Panc1 (cell line): ENCODE data around the gene SLC6A19. TPM values are rescaled to one million over a fixed set of nuclear protein-coding genes. Genes with fewer than 3 reads are reported as not detected.

Experiments
- ATAC-seq: fragments of 200-7000 bp; cut with Tn5 transposase; 2 replicates; pipeline ENCODE4 v1.9.1; 2020; ENCODE audit warnings: mild to moderate bottlenecking, moderate library complexity
- BruUV-seq: library from RNA; stranded (reverse); fragments of 400-500 nt; replicated peaks from 2 replicates; lab custom pipeline; 2021; lab: Mats Ljungman, UMichigan
- CTCF ChIA-PET: fragments of 300-600 bp; sonication (Branson Sonifier 250); formaldehyde crosslinking; loops from one replicate; lab custom pipeline; 2022; ENCODE audit warnings: antibody characterized with exemption; lab: Charles Lee
- POLR2A ChIA-PET: fragments of 300-600 bp; sonication (Branson Sonifier 250); formaldehyde crosslinking; loops from one replicate; lab custom pipeline; 2022; ENCODE audit warnings: antibody characterized with exemption; lab: Charles Lee
- DNase-seq: peaks from one replicate; pipeline ENCODE4 v3.0.0-alpha.2; 2010; ENCODE audit warnings: low read depth, low spot score
- H3K27ac ChIP-seq: 2 replicates; pipeline ENCODE4 v1.5.1; 2011; ENCODE audit warnings: mild to moderate bottlenecking, low read length, inconsistent platforms
- H3K27me3 ChIP-seq: fragments of 200-500 bp; sonication (Bioruptor generic); 2 replicates; pipeline ENCODE4 v1.6.0; 2014; ENCODE audit warnings: low read length, inconsistent platforms; ENCODE audit not compliant: control insufficient read depth, insufficient read depth
- H3K36me3 ChIP-seq: fragments of 200-500 bp; sonication (Bioruptor generic); 2 replicates; pipeline ENCODE4 v1.5.1; 2014; ENCODE audit warnings: inconsistent platforms, mild to moderate bottlenecking, low read length, moderate library complexity; ENCODE audit not compliant: control insufficient read depth, insufficient read depth
- H3K4me1 ChIP-seq: 2 replicates; pipeline ENCODE4 v1.5.1; 2011; ENCODE audit warnings: inconsistent platforms, mild to moderate bottlenecking, low read length, moderate library complexity; ENCODE audit not compliant: control insufficient read depth, insufficient read depth
- H3K4me3 ChIP-seq, 2 experiments: 2 replicates each; pipeline ENCODE4 v1.5.1; 2011 to 2012; ENCODE audit warnings: low read depth in 2 of 2, low read length in 2 of 2, mild to moderate bottlenecking in 2 of 2, inconsistent platforms in 1 of 2, moderate library complexity in 1 of 2
- H3K9me3 ChIP-seq: fragments of 200-500 bp; sonication (Bioruptor generic); 2 replicates; pipeline ENCODE4 v1.5.1; 2014; ENCODE audit warnings: low read depth, mild to moderate bottlenecking, inconsistent platforms, low read length, moderate library complexity; ENCODE audit not compliant: control insufficient read depth, insufficient read depth
- POLR2AphosphoS5 ChIP-seq: IDR thresholded peaks from 2 replicates; pipeline ENCODE4 v1.6.1; 2012; ENCODE audit warnings: mild to moderate bottlenecking, low read depth, low read length, moderate library complexity
- SIN3A ChIP-seq: IDR thresholded peaks from 2 replicates; pipeline ENCODE4 v1.6.1; 2012; ENCODE audit warnings: low read depth, mild to moderate bottlenecking, low read length, moderate library complexity, borderline replicate concordance; ENCODE audit not compliant: insufficient read depth
- TCF7L2 ChIP-seq: IDR thresholded peaks from 2 replicates; pipeline ENCODE4 v1.6.1; 2011; ENCODE audit warnings: mild to moderate bottlenecking, low read depth, low read length, inconsistent platforms
- in situ Hi-C: cut with HindIII; loops from 2 replicates; pipeline ENCODE4 v1.10.0; 2016; ENCODE audit warnings: low sequenced_read_pairs, low pct_unique_long_range_greater_than_20kb
- intact Hi-C: fragments of 100-400 bp; cut with micrococcal nuclease; formaldehyde crosslinking; loops from one replicate; pipeline ENCODE4 v1.10.0; 2022; ENCODE audit not compliant: unreplicated experiment
- total RNA-seq: library from RNA; stranded (reverse); gene quantifications from one replicate; pipeline ENCODE4 v1.2.1, GENCODE V29; 2021; ENCODE audit not compliant: unreplicated experiment
- TF ChIP-seq, protein P1 (sequence below), 2 experiments: IDR thresholded peaks; 2 replicates each; pipeline ENCODE4 v1.6.1; 2011 to 2012; ENCODE audit warnings: low read depth in 2 of 2, control low read depth in 1 of 2, low read length in 1 of 2, mild to moderate bottlenecking in 1 of 2, moderate library complexity in 1 of 2; ENCODE audit not compliant: insufficient read depth in 1 of 2
- TF ChIP-seq, protein P2 (sequence below): fragments of 450-650 bp; IDR thresholded peaks from 2 replicates; pipeline ENCODE4 v1.5.1; 2017; ENCODE audit warnings: mild to moderate bottlenecking

The SLC6A19 gene
- total RNA-seq, 1 experiment from 2014 or later: 0.23 TPM

DNA sequence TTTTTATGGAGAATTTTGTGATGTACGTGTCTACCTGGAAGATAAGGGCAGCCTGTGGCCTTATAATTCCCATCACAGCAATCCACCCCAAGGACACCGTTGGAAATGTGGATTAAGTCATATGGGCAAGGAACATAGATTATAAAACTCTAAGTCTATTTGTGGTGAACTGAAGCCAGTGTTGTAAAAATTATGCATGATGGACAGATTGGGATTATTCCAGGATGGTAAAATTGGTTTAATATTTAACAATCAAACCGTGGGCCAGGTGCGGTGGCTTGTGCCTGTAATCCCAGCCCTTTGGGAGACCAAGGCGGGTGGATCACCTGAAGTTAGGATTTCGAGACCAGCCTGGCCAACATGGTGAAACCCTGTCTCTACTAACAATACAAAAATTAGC is 12.9 kb upstream of the SLC6A19 start:
- no peaks in the 10 kb centered on the region; the same call in 1 of the 2 replicates for H3K36me3 ChIP-seq
- TF ChIP-seq POLR2AphosphoS5: no peak
- no peak overlapping the region for H3K4me3 ChIP-seq
- H3K27me3 ChIP-seq: peaks cover 14% of the 10 kb centered on the region
- no TSS peak for BruUV-seq
- no peak overlapping the region for H3K27ac ChIP-seq
- in situ Hi-C loops (no loop called here), intact Hi-C loops (no loop called here)
- ChIA-PET CTCF (no interaction called here), POLR2A (no interaction called here)
- no peaks in the 10 kb centered on the region; the same call in 1 of the 2 replicates for H3K4me1 ChIP-seq
- ATAC-seq: no peak
- no peak for DNase-seq
- no peaks in the 10 kb centered on the region for H3K9me3 ChIP-seq

DNA sequence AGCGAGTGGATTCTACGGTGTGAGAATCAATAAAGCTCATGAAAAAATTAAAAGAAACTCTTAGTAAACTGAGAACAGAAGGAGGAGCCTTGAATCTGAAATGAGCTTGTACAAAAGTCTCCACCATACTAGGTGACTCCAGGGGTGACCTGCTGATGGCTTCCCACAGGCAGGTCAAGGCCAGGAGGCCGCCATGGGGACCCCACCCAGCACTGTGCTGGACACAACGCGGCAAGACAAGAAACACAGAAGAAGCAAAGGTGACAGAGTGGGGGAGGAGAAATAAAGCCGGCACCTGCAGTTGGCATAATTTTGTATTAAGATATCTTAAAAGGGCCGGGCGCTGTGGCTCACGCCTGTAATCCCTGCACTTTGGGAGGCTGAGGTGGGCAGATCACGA is 12.1 kb upstream of the SLC6A19 start:
- Histone ChIP-seq H3K27me3 (peaks cover 14% of the 10 kb centered on the region), H3K27ac (no peak overlapping the region), H3K4me3 (no peak overlapping the region), H3K4me1 (no peaks in the 10 kb centered on the region), H3K9me3 (no peaks in the 10 kb centered on the region), H3K36me3 (no peaks in the 10 kb centered on the region; the same call in 1 of the 2 replicates)
- BruUV-seq: no TSS peak
- DNase-seq (no peak), ATAC-seq (no peak)
- in situ Hi-C loops (no loop called here), intact Hi-C loops (no loop called here)
- TF ChIP-seq, protein P1, sequence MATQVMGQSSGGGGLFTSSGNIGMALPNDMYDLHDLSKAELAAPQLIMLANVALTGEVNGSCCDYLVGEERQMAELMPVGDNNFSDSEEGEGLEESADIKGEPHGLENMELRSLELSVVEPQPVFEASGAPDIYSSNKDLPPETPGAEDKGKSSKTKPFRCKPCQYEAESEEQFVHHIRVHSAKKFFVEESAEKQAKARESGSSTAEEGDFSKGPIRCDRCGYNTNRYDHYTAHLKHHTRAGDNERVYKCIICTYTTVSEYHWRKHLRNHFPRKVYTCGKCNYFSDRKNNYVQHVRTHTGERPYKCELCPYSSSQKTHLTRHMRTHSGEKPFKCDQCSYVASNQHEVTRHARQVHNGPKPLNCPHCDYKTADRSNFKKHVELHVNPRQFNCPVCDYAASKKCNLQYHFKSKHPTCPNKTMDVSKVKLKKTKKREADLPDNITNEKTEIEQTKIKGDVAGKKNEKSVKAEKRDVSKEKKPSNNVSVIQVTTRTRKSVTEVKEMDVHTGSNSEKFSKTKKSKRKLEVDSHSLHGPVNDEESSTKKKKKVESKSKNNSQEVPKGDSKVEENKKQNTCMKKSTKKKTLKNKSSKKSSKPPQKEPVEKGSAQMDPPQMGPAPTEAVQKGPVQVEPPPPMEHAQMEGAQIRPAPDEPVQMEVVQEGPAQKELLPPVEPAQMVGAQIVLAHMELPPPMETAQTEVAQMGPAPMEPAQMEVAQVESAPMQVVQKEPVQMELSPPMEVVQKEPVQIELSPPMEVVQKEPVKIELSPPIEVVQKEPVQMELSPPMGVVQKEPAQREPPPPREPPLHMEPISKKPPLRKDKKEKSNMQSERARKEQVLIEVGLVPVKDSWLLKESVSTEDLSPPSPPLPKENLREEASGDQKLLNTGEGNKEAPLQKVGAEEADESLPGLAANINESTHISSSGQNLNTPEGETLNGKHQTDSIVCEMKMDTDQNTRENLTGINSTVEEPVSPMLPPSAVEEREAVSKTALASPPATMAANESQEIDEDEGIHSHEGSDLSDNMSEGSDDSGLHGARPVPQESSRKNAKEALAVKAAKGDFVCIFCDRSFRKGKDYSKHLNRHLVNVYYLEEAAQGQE (IDR thresholded peaks at IDR 0.05; ENCODE audit: insufficient read depth in 1 of 2, low read depth in 2 of 2, low read length in 1 of 2): no peak
- TF ChIP-seq SIN3A (no peak), TCF7L2 (no peak)
- TF ChIP-seq, protein P2, sequence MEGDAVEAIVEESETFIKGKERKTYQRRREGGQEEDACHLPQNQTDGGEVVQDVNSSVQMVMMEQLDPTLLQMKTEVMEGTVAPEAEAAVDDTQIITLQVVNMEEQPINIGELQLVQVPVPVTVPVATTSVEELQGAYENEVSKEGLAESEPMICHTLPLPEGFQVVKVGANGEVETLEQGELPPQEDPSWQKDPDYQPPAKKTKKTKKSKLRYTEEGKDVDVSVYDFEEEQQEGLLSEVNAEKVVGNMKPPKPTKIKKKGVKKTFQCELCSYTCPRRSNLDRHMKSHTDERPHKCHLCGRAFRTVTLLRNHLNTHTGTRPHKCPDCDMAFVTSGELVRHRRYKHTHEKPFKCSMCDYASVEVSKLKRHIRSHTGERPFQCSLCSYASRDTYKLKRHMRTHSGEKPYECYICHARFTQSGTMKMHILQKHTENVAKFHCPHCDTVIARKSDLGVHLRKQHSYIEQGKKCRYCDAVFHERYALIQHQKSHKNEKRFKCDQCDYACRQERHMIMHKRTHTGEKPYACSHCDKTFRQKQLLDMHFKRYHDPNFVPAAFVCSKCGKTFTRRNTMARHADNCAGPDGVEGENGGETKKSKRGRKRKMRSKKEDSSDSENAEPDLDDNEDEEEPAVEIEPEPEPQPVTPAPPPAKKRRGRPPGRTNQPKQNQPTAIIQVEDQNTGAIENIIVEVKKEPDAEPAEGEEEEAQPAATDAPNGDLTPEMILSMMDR: no peak
- POLR2A ChIA-PET: no interaction called here
- CTCF ChIA-PET: no interaction called here

DNA sequence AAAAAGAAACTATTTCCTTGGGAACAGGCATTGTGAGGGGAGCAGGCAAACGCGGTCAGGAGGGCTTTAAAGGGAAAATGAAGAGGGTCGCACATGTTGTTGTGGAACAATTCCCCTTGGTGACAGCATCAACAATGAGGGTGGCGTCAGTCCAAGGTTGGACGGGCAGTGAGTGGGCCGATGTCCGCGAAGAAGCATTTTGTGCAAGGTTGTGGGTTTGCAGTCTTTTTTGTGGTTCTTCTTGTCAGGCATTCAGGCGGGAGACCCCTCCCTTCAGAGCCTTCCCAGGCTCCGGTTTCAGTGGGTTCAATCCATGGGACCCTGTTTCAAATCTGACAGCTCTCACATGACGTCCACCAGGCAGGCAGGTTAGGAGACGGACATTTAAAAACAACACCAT is 11.1 kb upstream of the SLC6A19 start:
- in situ Hi-C loops: no loop called here

More for the DNA sequence above, 11.1 kb upstream of the SLC6A19 start:
- H3K4me3 ChIP-seq: no peak overlapping the region
- no peaks in the 10 kb centered on the region; the same call in 1 of the 2 replicates for H3K36me3 ChIP-seq
- CTCF ChIA-PET: interaction anchor here (0.5 kb wide), 1 partner anchor 145 kb away, joined by 4 read pairs; no protein-coding TSS in a partner anchor
- ATAC-seq (no peak), DNase-seq (no peak)
- POLR2A ChIA-PET: no interaction called here
- intact Hi-C loops: no loop called here
- no TSS peak for BruUV-seq
- peaks cover 14% of the 10 kb centered on the region for H3K27me3 ChIP-seq
- no peaks in the 10 kb centered on the region for H3K4me1 ChIP-seq
- H3K27ac ChIP-seq: no peak overlapping the region
- TF ChIP-seq SIN3A: no peak
- TF ChIP-seq, protein P2: no peak
- no peak for TF ChIP-seq POLR2AphosphoS5
- no peak for TF ChIP-seq TCF7L2
- TF ChIP-seq, protein P1 (IDR thresholded peaks at IDR 0.05; ENCODE audit: insufficient read depth in 1 of 2, low read depth in 2 of 2, low read length in 1 of 2): no peak
- no peaks in the 10 kb centered on the region for H3K9me3 ChIP-seq
